Measurements from ENCODE around the gene SRD5A1. TPM values are rescaled to one million over a fixed set of nuclear protein-coding genes. Genes with fewer than 3 reads are reported as not detected.

Gene SRD5A1
- total RNA-seq, 1 experiment from 2014 or later: 24.7 TPM

DNA sequence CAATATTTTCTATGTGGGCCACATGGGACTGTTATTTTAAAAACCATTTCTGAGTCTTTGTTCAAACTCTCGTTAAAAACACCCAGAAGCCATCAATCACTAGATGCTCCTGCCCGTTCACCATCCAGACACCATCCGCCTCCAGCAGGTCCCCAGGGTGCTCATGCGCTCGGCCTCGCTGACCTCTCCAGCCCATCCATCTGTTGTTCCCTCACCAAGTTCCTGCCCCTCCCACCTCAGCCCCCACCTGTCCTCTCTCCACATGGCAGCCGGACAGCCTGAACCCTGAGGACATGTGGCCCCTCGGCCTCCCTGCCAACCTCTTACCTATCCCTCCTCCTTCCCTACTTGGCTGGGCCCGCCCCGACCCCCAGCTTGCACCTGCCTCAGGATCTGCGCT lies 32.0 kb upstream of the SRD5A1 start:
- H3K27ac ChIP-seq (ENCODE audit: low read depth, low read length): no peak overlapping the region
- POLR2A ChIA-PET: no interaction called here
- no peaks in the 10 kb centered on the region for H3K9me2 ChIP-seq (ENCODE audit: insufficient read depth)
- peaks cover 67 to 69% of the 10 kb centered on the region in 2 experiments for H3K36me3 ChIP-seq (ENCODE audit: control insufficient read depth in 1 of 2, insufficient read depth in 2 of 2, low read length in 2 of 2)
- DNase-seq (ENCODE audit: low read depth, low spot score) (no peak), ATAC-seq (no peak)
- H2AFZ ChIP-seq (ENCODE audit: low read depth, low read length, poor library complexity, severe bottlenecking): no peak overlapping the region
- H3K79me2 ChIP-seq (ENCODE audit: insufficient read depth, low read length): peaks cover 23% of the 10 kb centered on the region; the same call in 1 of the 2 replicates
- H4K20me1 ChIP-seq (ENCODE audit: insufficient read depth): peaks cover 8% of the 10 kb centered on the region; the same call in 1 of the 2 replicates
- no peaks in the 10 kb centered on the region for H3K9me3 ChIP-seq (ENCODE audit: control insufficient read depth in 1 of 2, insufficient read depth in 1 of 2, low read depth in 1 of 2, low read length in 2 of 2)
- intact Hi-C loops (cut with micrococcal nuclease): no loop called here
- H3K4me2 ChIP-seq (ENCODE audit: low read length): no peak overlapping the region
- TF ChIP-seq ZNF274 (IDR thresholded peaks at IDR 0.05; ENCODE audit: low read depth, low read length): no peak
- no peak for TF ChIP-seq SRF (IDR thresholded peaks at IDR 0.05; ENCODE audit: low read depth)
- no peak for TF ChIP-seq JUND (IDR thresholded peaks at IDR 0.05)
- no peak for TF ChIP-seq TCF7L2 (IDR thresholded peaks at IDR 0.05; ENCODE audit: borderline replicate concordance, extremely low read depth, insufficient read depth, insufficient read length)
- TF ChIP-seq EZH2 (IDR thresholded peaks at IDR 0.05): no peak
- no peak for TF ChIP-seq YY1 (IDR thresholded peaks at IDR 0.05; ENCODE audit: extremely low read depth, insufficient replicate concordance, low read depth, low read length)
- TF ChIP-seq, protein P1, sequence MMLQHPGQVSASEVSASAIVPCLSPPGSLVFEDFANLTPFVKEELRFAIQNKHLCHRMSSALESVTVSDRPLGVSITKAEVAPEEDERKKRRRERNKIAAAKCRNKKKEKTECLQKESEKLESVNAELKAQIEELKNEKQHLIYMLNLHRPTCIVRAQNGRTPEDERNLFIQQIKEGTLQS (IDR thresholded peaks at IDR 0.05): no peak
- no peak for TF ChIP-seq POLR2AphosphoS5 (IDR thresholded peaks at IDR 0.05; ENCODE audit: low read depth, low read length)
- no peak for TF ChIP-seq ELF1 (IDR thresholded peaks at IDR 0.05; ENCODE audit: borderline replicate concordance, low read depth)
- no peak for TF ChIP-seq RAD21 (IDR thresholded peaks at IDR 0.05; ENCODE audit: low read depth)
- no peak for TF ChIP-seq EZH2phosphoT487 (IDR thresholded peaks at IDR 0.05; ENCODE audit: borderline replicate concordance)
- no peak for TF ChIP-seq ZFX (IDR thresholded peaks at IDR 0.05)
- no peak for TF ChIP-seq CEBPB (IDR thresholded peaks at IDR 0.05; ENCODE audit: low read depth)
- TF ChIP-seq CTCF (IDR thresholded peaks at IDR 0.05 in 2 of 3, conservative IDR thresholded peaks at IDR 0.05 in 1 of 3; ENCODE audit: borderline replicate concordance in 1 of 3, insufficient read depth in 1 of 3, low read depth in 2 of 3, low read length in 2 of 3): no peak
- no peak for TF ChIP-seq SP1 (IDR thresholded peaks at IDR 0.05; ENCODE audit: low read depth)
- TF ChIP-seq, protein P2, sequence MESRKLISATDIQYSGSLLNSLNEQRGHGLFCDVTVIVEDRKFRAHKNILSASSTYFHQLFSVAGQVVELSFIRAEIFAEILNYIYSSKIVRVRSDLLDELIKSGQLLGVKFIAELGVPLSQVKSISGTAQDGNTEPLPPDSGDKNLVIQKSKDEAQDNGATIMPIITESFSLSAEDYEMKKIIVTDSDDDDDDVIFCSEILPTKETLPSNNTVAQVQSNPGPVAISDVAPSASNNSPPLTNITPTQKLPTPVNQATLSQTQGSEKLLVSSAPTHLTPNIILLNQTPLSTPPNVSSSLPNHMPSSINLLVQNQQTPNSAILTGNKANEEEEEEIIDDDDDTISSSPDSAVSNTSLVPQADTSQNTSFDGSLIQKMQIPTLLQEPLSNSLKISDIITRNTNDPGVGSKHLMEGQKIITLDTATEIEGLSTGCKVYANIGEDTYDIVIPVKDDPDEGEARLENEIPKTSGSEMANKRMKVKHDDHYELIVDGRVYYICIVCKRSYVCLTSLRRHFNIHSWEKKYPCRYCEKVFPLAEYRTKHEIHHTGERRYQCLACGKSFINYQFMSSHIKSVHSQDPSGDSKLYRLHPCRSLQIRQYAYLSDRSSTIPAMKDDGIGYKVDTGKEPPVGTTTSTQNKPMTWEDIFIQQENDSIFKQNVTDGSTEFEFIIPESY (IDR thresholded peaks at IDR 0.05; ENCODE audit: extremely low read depth, insufficient replicate concordance, low read length): no peak
- TF ChIP-seq FOSL1 (IDR thresholded peaks at IDR 0.05; ENCODE audit: low read depth): no peak
- no peak overlapping the region for H3K9ac ChIP-seq (ENCODE audit: low read length)
- CTCF ChIA-PET: no interaction called here
- H3K4me1 ChIP-seq (ENCODE audit: control insufficient read depth in 1 of 2, insufficient read depth in 2 of 2, low read length in 2 of 2): no peaks in the 10 kb centered on the region
- no TSS peak for BruUV-seq (replicated peaks)
- no peak overlapping the region for H3K4me3 ChIP-seq (replicated peaks in 1 of 2; ENCODE audit: low read depth in 1 of 2, low read length in 2 of 2)
- H3K27me3 ChIP-seq (ENCODE audit: insufficient read depth, low read length): no peaks in the 10 kb centered on the region
- RAD21 ChIA-PET (ENCODE audit: low non-redundant PET in 1 of 2, low total read pairs in 2 of 2, uncharacterized antibody in 2 of 2, unreplicated experiment in 2 of 2): no interaction called here

Measured in HCT116 (cell line).